CD4-positive, alpha-beta T cell treated with Interleukin-17A for 1 hour (primary cell): Measurements from ENCODE around the gene OR2D3.
"Not testable (repeated sequence)": the region's sequence is repeated elsewhere in the genome, so short reads cannot be mapped to it uniquely, and the experiment has no call there.

ENCODE experiments used
- DNase-seq: peaks from one replicate; pipeline ENCODE4 v3.0.0-alpha.2; 2020

Gene OR2D3, protein sequence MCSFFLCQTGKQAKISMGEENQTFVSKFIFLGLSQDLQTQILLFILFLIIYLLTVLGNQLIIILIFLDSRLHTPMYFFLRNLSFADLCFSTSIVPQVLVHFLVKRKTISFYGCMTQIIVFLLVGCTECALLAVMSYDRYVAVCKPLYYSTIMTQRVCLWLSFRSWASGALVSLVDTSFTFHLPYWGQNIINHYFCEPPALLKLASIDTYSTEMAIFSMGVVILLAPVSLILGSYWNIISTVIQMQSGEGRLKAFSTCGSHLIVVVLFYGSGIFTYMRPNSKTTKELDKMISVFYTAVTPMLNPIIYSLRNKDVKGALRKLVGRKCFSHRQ

DNA sequence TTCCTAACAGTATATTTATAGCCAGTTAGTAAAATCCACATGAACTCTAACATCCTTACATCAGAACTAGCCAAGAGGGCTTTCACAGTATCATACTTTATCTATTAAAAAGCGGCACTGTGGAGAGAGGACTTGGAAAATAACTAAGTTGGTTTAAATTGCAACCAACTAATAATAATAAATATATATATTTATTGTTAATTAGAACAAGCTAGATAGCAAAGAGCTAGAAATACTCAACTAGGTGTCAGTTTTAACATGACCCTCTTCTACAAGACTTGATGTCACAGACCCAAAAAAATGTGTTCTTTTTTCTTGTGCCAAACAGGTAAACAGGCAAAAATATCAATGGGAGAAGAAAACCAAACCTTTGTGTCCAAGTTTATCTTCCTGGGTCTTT lies at the start of gene OR2D3:
OR2D3 (plus strand) TSS at position 301 of the 400 bp plus-strand sequence; CDS start at position 301, 0 bp downstream.
- DNase-seq: no peak

DNA sequence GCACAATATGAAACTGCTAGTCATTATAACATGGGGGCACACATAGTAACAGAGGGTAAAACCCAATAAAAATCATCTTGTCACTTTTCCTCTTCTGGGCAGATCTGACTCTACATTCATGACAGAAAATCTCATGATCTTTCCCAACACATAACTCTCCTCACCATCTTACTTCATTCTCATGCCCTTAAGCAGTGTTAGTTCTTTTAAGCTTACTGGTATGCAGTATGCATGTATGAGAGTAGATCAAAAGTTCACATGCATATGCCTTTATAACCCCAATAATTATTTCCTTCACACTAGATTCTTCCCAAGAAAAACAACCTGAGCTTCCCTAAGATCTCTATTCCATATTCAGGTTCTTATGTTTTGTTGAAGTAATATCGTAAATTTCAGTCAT lies 49.5 kb upstream of the OR2D3 start:
- no peak for DNase-seq

DNA sequence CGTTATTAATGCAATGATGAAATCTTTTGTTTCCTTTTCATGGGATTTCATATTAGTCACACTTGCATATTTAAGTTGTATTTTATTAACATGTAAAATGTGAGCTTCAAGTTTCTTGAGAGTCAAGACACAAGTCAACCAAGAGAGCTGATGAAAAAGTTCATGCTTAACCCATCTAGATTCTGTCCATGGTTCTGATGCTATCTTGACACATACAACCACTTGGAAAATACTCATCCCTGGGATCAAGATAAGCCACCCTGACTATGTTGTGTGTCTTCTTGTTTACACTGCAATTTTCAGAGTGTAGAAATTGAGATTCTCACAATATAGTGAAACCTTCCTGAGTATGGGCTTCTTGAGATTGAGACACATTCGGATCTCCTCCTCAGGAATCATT lies 45.0 kb upstream of the OR2D3 start:
- no peak for DNase-seq

DNA sequence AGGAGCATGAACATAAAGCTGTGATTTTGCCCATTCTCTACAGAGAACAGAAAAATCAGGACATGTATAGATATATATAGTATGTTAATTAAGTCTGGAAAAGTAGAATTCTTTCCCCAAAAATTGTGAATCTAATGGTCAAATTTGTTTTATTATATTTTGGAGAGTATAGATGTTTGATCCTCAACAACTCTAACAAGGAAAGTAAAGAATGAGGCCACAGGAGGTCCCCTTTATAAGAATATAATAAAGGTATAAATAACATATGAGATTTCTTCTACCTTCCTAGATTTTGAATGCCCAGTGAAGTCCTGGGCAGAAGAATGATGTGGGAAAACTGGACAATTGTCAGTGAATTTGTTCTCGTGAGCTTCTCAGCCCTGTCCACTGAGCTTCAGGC lies 44.5 kb upstream of the OR2D3 start, which contains the start of gene OR10A4:
OR10A4 (plus strand) TSS at position 301 of the 400 bp plus-strand sequence; CDS start at position 324, 23 bp downstream.
- no peak for DNase-seq

DNA sequence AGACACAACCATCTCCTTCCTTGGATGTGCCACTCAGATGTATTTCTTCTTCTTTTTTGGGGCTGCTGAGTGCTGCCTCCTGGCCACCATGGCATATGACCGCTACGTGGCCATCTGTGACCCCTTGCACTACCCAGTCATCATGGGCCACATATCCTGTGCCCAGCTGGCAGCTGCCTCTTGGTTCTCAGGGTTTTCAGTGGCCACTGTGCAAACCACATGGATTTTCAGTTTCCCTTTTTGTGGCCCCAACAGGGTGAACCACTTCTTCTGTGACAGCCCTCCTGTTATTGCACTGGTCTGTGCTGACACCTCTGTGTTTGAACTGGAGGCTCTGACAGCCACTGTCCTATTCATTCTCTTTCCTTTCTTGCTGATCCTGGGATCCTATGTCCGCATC lies 43.9 kb upstream of the OR2D3 start:
- no peak for DNase-seq

DNA sequence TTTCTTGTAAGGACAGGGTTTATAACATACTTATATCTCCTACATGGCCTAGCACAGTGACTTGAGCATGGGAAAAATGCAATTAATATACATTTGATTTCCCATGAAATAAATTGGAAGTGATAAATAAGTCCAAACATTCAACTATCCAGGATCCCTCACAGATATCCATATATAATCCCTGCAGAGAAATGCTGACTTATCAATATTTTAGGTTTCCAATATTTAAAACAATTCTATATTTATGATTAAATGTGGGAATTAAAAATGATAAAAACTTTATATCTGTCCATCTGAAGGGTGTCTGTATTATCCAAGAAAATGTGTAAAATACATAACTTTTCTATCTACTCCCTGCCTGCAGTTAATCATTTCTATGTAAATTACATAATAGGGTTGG lies 38.1 kb upstream of the OR2D3 start:
- no peak for DNase-seq

DNA sequence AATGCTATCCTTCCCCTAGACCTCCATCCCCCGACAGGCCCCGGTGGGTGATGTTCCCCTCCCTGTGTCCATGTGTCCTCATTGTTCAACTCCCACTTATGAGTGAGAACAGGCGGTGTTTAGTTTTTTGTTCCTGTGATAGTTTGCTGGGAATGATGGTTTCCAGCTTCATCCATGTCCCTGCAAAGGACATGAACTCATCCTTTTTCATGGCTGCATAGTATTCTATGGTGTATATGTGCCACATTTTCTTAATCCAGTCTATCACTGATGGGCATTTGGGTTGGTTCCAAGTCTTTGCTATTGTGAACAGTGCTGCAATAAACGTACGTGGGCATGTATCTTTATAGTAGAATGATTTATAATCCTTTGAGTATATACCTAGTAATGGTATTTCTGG lies 33.1 kb upstream of the OR2D3 start:
- not testable (repeated sequence) for DNase-seq

DNA sequence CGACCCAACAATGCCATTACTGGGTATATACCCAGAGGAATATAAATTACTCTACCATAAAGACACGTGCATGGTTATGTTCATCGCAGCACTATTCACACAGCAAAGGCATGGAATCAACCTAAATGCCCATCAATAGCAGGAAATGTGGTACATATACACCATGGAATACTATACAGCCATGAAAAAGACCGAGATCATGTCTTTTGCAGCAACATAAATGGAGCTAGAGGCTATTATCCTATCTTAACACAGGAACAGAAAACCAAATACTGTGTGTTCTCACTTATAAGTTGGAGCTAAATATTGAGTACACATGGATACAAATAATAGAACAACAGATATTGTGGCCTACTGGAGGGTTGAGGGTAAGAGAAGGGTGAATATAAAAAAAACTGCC lies 32.0 kb upstream of the OR2D3 start:
- no peak for DNase-seq

DNA sequence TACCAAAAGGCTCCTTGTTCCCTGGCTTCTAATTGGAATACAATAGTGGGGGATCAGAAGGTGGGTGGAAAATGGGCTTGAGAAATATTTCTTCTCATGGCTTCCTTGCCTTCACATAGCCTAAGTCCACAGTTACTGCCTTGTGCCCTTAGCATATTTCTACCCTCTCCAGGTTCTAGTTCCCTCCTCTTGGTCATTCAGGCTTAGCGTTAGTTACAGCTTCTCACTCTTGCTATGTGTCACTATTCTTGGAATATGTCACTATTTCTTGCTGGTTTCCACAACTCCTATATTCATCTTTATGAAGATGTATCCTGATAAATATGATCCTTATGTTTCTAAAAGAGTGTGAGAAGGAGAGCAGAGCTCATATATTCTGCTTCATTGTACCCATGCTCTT lies 31.0 kb upstream of the OR2D3 start:
- DNase-seq: no peak

DNA sequence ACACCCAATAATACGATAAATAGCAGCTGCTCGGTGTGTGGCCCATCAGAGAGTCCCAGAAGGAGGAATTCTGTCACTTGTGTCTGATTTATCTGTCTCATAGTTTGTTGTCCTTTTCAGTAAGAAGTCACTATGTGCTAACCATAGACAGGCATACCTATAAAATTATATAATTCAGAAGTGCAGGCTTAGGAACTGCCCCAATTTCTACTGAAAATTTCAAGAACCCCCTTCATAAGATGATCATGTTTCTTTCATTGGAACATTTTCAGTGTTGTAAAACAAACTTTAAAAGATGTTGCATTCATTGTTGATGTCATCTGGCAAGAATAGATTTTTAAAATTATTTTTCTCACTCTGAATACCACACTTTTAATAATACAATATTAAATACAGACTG lies 28.4 kb upstream of the OR2D3 start, which contains the start of gene OR2D2:
OR2D2 (minus strand) TSS at position 101 of the 400 bp plus-strand sequence; CDS start at position 101, 0 bp downstream.
- DNase-seq: no peak

DNA sequence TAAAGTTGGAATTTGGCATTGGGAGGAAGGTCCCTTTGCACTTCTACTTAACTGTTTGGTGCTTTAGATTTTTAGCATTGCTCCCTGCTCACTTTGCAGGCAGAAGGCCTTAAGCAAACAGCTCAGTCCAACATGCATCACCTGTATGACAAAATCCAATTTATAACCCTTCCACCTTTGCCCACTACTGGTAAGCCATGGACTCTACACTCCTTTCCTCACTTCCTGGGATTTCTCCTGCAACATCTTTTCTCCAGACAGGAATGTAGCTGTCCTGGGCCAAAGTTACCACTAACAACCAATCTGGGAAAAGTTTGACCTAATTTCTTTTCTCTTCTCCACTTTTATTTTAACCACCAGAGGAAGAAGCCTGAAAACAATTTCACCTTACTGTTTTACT lies 26.7 kb upstream of the OR2D3 start:
- DNase-seq: no peak

DNA sequence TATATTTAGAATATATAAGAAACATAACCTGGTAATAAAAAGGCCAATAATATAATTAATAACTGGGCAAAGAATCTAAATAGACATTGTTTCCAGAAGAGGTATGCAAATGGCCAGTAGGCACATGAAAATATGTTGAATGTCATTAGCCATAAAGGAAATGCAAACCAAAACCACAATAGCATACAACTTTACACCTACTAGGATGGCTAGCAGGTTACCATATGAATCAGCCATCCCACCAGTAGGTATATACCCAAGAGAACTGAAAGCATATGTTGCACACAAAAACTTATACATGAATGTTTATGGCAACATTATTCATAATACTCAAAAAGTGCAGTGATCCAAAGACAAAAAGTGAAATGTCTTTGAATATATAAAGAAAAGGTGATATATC lies 25.8 kb upstream of the OR2D3 start:
- no peak for DNase-seq

DNA sequence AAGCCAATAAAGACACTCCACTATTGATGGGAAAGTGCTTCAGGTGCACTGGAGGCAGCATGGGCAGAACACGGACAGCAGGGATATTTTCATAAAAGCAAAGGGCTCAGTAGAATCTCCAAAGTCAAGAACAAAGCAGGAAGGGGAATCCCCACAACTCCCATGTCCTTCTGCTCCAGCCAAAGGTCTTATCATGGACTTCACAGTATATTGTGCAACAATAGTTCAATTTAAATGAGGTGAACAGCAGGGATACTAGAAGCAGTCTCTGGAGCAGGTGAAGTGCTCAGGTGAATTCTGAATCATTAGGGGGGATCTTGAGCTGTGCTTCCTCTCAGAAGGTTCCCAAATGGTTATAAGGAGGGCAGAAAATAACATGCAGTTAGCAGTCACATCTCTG lies 21.9 kb upstream of the OR2D3 start:
- DNase-seq: no peak

DNA sequence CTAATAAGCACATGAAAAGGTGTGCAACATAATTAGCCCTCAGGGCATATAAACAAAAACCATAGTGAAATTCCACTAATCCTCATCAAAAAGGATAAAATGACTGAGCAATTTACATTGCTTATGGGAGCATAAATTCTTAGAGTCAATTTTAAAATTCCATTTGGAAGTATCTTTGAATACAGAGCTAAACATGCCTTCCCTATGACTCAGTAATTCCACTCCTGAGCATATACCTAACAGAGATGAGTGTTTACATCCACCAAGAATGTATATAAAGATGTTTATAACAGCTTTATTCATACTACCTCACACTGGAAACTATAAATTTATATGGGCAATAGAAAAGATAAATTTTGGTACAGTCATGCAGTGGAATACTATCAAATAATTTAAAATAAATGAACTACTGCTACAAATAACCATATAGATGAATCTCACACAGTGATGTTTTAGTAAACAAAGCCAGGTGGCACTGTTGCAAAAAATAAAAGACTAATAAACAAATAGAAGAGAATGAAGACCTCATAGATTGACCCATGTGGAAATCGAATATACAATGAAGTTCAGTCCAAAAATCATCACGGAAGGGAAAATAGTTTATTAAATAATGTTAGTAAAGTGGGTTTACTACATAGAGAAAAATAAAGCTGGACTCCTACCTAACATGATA lies 20.3 kb upstream of the OR2D3 start:
- DNase-seq: no peak

DNA sequence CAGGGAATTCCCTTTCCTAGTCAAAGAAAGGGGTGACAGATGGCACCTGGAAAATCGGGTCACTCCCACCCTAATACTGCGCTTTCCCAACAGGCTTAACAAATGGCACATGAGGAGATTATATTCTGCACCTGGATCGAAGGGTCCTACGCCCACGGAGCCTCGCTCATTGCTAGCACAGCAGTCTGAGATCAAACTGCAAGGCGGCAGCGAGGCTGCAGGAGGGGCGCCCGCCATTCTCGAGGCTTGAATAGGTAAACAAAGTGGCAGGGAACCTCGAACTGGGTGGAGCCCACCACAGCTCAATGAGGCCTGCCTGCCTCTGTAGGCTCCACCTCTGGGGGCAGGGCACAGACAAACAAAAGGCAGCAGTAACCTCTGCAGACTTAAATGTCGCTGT lies 16.0 kb upstream of the OR2D3 start:
- not testable (repeated sequence) for DNase-seq

DNA sequence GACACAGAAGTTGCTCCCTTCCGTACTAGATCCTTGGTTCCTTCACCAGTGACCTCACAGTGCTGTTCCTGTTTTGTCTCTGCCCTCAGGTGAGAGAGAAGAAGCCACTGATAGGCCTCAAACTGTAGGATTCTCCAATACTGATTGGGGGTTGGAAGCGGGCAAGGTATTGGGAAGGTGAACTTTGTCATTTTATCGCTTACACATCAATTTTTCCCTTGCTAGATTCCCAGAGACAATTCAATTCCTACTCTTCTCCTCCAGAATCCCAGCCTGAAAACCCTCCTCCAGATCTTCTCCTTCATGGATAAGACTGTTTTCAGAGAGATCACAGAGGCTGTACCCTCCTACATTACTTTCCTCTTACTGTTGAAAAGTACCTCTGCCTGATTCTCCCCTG lies 9.4 kb upstream of the OR2D3 start:
- no peak for DNase-seq

DNA sequence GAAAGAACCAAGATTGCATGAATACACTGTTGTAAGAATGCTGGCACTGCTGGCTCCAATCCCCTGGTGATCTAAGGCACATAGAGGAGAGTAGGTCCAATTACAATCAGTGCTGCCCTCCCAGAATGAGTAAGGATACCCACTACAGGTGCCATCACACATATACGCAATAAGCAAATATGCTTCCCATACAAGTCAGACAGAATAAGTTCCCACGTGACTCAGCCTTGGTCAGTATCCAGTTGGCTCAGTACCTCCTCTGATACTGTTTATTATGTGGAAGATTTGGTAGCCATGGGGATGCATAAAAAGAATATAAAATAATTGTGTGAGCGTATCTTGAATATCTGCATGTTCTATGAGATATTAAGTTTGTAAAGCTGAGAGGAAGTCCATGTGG lies 8.9 kb upstream of the OR2D3 start:
- DNase-seq: no peak

DNA sequence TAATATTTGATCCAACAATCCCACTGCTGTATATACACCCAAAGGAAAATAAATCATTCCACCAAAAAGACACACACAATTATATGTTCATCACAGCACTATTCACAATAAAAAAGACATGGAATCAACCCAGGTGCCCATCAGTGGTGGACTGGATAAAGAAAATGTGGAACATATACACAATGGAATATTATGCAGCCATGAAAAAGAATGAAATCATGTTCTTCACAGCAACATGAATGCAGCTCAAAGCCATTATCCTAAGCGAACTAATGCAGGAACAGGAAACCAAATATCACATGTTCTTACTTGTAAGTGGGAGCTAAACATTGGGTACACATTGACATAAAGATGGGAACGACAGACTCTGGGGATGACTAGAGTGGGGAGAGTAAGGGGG lies 1.1 kb upstream of the OR2D3 start:
- no peak for DNase-seq

DNA sequence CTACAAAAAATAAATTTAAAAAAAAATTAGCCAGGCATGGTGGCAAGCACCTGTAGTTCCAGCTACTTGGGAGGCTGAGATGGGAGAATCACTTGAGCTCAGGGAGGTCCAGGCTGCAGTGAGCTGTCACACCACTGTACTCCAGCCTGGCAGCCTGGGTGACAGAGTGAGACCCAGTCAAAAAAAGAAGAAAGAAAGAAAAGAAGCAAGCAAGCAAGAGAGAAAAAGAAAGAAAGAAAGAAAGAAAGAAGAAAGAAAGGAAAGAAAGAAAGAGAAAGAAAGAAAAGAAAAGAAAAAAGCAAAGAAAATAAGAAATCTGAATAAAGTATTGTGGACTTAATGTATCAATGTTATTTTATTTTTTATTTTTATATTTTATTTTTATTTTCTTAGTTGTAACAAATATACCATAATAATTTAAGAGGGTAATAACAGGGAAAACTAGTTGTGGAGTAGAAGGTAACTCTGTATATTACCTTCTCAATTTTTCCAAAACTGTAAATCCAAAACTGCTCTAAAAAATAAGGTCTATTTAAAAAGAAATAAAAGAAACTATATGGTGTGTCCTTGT lies 4.3 kb downstream of the OR2D3 start:
- DNase-seq: no peak

DNA sequence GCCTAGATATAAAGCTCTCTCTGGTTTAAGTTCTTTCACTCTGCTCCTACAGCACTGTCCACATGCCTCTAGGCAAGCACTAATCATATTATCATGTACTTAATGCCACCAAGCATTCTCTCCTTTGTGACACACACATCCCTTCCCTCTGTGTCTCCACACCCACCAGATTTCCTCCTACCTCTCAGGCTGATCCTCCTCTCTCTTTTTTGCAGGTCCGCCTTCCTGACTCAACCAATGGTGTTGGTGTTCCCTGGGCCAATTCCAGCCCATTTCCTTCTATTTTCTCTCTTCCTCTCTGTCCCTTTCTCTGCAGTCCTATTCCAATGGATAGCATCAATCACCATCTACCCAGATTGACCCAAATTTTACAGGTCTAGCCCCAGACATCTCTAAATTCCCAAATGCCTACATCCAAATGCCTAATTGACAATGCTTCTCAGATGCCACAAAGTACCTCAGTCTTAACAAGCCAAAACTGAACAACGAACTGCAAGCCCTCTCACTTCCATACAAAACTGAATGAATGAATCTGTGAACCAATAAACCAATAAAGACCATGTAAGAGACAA lies 4.9 kb downstream of the OR2D3 start:
- DNase-seq: no peak

DNA sequence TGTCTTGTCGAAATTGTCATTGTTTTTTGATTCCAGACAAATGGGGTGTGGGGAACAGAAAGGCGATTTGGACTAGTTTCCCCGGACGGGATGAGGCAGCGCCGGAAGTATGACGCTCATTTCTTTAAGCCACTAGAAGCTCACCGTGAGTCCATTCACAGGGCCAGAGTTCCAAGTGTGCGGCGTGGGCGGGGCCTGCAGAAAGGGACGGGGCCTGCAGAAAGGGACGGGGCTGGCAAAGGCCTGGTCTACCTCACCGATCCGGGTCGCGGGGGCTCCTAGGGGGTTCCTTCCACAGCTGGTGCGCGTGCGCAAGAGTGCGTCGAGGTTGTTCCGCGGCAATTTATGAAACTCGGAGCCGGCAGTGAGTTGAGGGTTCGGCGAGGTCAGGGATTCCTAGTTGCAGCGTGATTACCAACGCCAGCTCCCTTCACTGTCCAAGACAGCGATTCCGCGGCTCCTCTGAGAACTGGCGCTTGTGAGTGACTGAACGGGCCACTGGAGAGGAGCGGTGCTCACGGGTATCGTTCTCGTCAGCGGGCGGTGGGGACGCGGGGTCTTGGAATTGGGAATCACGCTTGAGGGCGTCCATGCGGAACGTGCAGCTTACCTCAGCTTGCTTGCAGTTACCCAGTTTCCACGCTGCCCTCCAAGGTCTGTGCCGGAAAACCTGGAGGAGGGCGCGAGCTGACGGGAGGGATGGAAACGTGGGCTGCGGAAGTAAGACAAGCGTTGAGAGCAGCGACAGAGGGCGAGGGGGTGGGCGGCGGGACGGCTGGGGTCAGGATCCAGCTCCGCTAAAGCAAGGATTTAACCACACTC lies 5.6 kb downstream of the OR2D3 start, which contains the start of gene ZNF215:
ZNF215 (plus strand) TSS at position 219 of the 822 bp plus-strand sequence. CDS start 5,847 bp downstream, outside the sequence.
- DNase-seq: peak; percentile 14

DNA sequence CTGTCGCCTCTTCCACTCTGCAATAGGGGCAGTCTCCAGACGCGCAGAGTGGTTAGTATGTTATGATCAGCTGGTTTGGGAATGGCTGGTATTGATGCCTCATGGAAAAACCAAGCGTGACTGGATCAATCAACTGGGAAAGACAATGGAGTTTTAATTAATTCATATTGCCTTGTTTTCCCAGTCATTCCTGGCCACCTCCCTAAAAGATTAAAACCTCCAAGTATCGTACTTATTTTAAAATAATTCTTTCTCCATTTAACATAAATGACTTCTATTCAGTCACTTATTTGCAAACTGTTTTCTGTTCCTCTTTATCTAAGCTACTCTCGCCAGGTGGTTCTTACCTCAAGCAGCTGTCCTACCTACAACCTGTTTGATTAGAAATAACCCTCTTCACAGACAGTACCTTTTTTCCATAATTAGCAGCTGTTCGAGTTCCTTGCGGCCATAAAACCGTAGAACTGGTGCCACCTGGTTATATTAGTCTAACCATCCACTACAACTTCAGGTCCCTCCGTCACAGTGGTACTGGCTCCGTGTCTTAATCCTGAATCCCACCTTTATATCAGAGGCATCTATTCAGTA lies 6.3 kb downstream of the OR2D3 start:
- DNase-seq: no peak
